NCI-H1105 (cell line): ENCODE results near the gene CSF1.

ENCODE experiments used
- DNase-seq: peaks from one replicate; lab custom pipeline; 2025; lab: John Stamatoyannopoulos, UW

The CSF1 gene

DNA sequence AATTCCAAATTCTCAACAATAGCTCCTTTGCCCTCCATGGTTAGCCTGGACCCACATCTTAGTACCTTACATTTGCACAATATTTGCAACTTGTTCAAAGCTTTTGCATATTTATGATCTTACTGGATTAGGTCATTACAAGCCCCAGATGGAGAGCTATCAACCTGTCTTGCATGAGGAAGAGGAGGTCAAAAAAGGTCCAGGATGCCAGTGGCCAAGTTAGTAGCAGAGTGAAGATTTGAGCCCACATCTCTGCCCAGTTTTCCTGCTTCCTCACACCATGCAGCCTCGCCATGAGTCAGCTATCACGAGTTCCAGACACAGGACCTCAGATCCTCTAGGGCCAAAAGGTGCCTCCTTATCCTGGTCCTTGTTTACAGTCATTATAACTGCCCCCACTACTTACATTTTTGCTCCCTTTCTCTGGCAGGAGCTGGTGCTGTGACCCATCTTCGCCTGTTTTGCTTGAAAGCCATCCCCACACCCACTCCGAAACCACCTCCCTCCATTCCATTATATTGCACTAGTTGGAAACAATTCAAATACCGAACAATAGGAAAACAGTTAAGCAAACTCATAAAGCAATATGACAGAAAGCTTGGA is 68.9 kb downstream of the CSF1 start:
- no peak for DNase-seq
